Stimulated activated memory B cell treated with anti-CD40 and anti-IgM and Interleukin-4, amounts not matched to agents 10 μg/mL and 1 μg/mL and 100 μg/mL, for 72 hours (primary cell): ENCODE measurements around the gene KRT80.

Experiments used
- ATAC-seq: fragments of 150-1000 bp; cut with Tn5 transposase; 2 replicates; pipeline ENCODE4 v1.10.0; 2021
- H3K27ac Mint-ChIP-seq: one replicate; pipeline ENCODE4 v1.8.0; 2022; ENCODE audit warnings: mild to moderate bottlenecking, mixed read lengths
- H3K27me3 Mint-ChIP-seq: one replicate; pipeline ENCODE4 v1.8.0; 2022; ENCODE audit warnings: mixed read lengths
- H3K36me3 Mint-ChIP-seq: one replicate; pipeline ENCODE4 v1.8.0; 2022; ENCODE audit warnings: mixed read lengths
- H3K4me1 Mint-ChIP-seq: one replicate; pipeline ENCODE4 v1.8.0; 2022; ENCODE audit warnings: mixed read lengths
- H3K4me3 Mint-ChIP-seq: one replicate; pipeline ENCODE4 v1.8.0; 2022; ENCODE audit warnings: mild to moderate bottlenecking, moderate library complexity, mixed read lengths
- H3K9me3 Mint-ChIP-seq: one replicate; pipeline ENCODE4 v1.8.0; 2022; ENCODE audit warnings: mixed read lengths

KRT80 gene

DNA sequence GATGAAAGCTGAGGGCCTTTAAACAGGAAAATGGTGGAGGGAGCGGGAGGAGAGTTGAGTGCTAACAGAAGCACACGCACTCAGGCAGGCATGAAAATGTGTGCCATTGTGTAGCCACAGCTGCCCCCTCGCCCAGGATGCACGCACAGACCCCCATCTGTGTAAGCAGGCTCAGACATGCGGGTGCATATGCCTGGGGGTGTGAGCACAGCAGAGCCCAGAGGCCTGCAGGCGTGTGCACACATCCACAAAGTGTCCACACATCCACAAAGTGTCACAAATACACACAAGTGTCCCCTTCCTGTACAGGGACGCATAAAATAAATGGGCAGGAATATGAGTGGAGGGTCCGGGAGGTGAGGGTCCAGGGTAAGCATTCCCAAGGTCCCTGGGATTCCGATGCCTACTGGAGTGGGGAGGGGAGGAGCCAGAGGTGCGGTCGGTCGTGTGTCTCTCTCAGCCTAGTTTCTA, 40.4 kb upstream of the KRT80 start:
- H3K4me3 Mint-ChIP-seq: no peak overlapping the region
- H3K4me1 Mint-ChIP-seq: no peaks in the 10 kb centered on the region
- H3K9me3 Mint-ChIP-seq: no peaks in the 10 kb centered on the region
- H3K27ac Mint-ChIP-seq: no peak overlapping the region
- ATAC-seq: peak; percentile 2
- H3K27me3 Mint-ChIP-seq: peaks cover 71% of the 10 kb centered on the region
- H3K36me3 Mint-ChIP-seq: no peaks in the 10 kb centered on the region

GRCh38 chr12:52231305-52232202, 39.7 kb upstream of the KRT80 start:
- peaks cover 78% of the 10 kb centered on the region for H3K27me3 Mint-ChIP-seq
- H3K36me3 Mint-ChIP-seq: no peaks in the 10 kb centered on the region
- no peak for ATAC-seq
- H3K4me3 Mint-ChIP-seq: no peak overlapping the region
- no peaks in the 10 kb centered on the region for H3K9me3 Mint-ChIP-seq
- H3K4me1 Mint-ChIP-seq: no peaks in the 10 kb centered on the region
- no peak overlapping the region for H3K27ac Mint-ChIP-seq

- H3K4me3 Mint-ChIP-seq: no peak overlapping the region
- H3K27me3 Mint-ChIP-seq: peaks cover 74% of the 10 kb centered on the region
- no peaks in the 10 kb centered on the region for H3K9me3 Mint-ChIP-seq
- H3K27ac Mint-ChIP-seq: no peak overlapping the region
- H3K4me1 Mint-ChIP-seq: no peaks in the 10 kb centered on the region
- no peak for ATAC-seq
- no peaks in the 10 kb centered on the region for H3K36me3 Mint-ChIP-seq
Observed at GRCh38 chr12:52230364-52231281, 38.8 kb upstream of the KRT80 start.

GRCh38 chr12:52229836-52230343, 38.1 kb upstream of the KRT80 start:
- no peaks in the 10 kb centered on the region for H3K9me3 Mint-ChIP-seq
- H3K36me3 Mint-ChIP-seq: no peaks in the 10 kb centered on the region
- no peak overlapping the region for H3K4me3 Mint-ChIP-seq
- peaks cover 68% of the 10 kb centered on the region for H3K27me3 Mint-ChIP-seq
- no peaks in the 10 kb centered on the region for H3K4me1 Mint-ChIP-seq
- no peak for ATAC-seq
- H3K27ac Mint-ChIP-seq: no peak overlapping the region

GRCh38 chr12:52228931-52229330, 37.1 kb upstream of the KRT80 start:
- no peak for ATAC-seq
- Mint-ChIP-seq H3K9me3 (no peaks in the 10 kb centered on the region), H3K36me3 (no peaks in the 10 kb centered on the region), H3K27me3 (peaks cover 68% of the 10 kb centered on the region), H3K4me1 (no peaks in the 10 kb centered on the region), H3K27ac (no peak overlapping the region), H3K4me3 (no peak overlapping the region)

DNA sequence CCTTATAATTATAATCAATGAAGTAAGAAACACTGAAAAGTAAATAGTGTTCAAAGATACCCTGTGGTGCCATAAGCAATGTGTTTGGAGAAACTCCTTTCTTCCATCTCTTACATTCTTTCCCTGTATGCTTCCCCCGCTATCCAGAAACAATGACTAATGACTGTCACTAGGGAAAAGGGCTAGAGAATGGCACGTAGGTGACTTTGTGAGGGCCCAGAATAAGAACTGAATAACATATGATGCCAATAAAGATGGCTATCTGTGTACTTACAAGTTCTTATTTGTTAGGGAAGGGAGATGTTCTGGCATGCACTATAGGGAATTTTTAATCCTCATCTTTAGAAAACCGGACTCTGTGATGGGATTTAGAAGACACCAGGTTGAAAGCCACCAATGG, 36.6 kb upstream of the KRT80 start:
- Mint-ChIP-seq H3K4me1 (no peaks in the 10 kb centered on the region), H3K4me3 (no peak overlapping the region), H3K27me3 (peaks cover 68% of the 10 kb centered on the region), H3K9me3 (no peaks in the 10 kb centered on the region), H3K27ac (no peak overlapping the region), H3K36me3 (no peaks in the 10 kb centered on the region)
- ATAC-seq: no peak

- H3K27me3 Mint-ChIP-seq: peaks cover 68% of the 10 kb centered on the region
- no peaks in the 10 kb centered on the region for H3K4me1 Mint-ChIP-seq
Observed at GRCh38 chr12:52227606-52228166, 35.9 kb upstream of the KRT80 start.

DNA sequence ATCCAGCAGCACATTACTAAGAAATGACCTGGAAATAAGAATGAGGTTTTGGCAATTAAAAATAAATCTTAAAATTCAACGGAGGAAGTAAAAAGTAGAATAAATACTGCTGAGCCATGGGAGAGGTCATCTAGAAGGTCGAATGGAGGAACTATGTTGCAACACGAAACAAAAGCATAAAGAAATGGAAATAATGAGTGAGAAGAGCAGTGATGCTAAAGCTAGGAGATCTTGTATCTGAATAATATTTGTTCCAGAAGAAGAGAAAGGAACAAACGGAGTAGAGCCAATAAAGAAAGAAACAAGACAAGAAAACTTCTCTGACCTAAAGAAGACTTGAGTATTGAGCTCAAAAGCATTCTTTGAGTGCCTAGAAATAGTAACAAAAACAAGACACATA, 34.6 kb upstream of the KRT80 start:
- Mint-ChIP-seq H3K27me3 (peaks cover 66% of the 10 kb centered on the region), H3K9me3 (no peaks in the 10 kb centered on the region), H3K36me3 (no peaks in the 10 kb centered on the region), H3K27ac (no peak overlapping the region), H3K4me1 (no peaks in the 10 kb centered on the region), H3K4me3 (no peak overlapping the region)
- no peak for ATAC-seq

More at GRCh38 chr12:52227606-52228166, 35.9 kb upstream of the KRT80 start:
- Mint-ChIP-seq H3K27ac (no peak overlapping the region), H3K36me3 (no peaks in the 10 kb centered on the region), H3K9me3 (no peaks in the 10 kb centered on the region), H3K4me3 (no peak overlapping the region)
- no peak for ATAC-seq

DNA sequence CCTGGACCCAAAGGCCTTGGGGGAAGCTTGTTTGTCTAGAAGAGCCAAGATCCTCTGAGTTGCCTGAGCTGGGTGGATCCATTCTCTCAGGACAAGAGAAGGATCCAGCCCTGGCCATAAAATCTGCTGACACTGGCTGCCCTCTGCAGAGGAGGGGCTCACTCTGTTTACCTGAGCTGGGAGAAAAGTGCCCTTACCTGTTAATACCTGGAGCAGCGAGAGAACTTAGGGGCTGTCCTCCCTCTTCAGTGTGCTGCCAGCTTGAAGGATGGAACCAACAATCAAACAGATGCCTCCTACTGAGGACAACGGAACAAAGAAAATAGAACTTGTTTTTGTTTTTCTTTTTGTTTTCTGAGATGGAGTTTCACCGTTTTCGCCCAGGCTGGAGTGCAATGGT, 33.9 kb upstream of the KRT80 start:
- Mint-ChIP-seq H3K27me3 (peaks cover 66% of the 10 kb centered on the region), H3K9me3 (no peaks in the 10 kb centered on the region), H3K36me3 (no peaks in the 10 kb centered on the region), H3K27ac (no peak overlapping the region), H3K4me3 (no peak overlapping the region), H3K4me1 (no peaks in the 10 kb centered on the region)
- ATAC-seq: no peak

- no peak overlapping the region for H3K4me3 Mint-ChIP-seq
- H3K36me3 Mint-ChIP-seq: no peaks in the 10 kb centered on the region
- H3K27me3 Mint-ChIP-seq: peaks cover 63% of the 10 kb centered on the region
- no peak overlapping the region for H3K27ac Mint-ChIP-seq
- no peaks in the 10 kb centered on the region for H3K4me1 Mint-ChIP-seq
- H3K9me3 Mint-ChIP-seq: no peaks in the 10 kb centered on the region
- ATAC-seq: no peak
Observed at GRCh38 chr12:52224151-52224550, 32.3 kb upstream of the KRT80 start.

- H3K27ac Mint-ChIP-seq: no peak overlapping the region
- no peaks in the 10 kb centered on the region for H3K4me1 Mint-ChIP-seq
- no peaks in the 10 kb centered on the region for H3K36me3 Mint-ChIP-seq
- ATAC-seq: no peak
- no peaks in the 10 kb centered on the region for H3K9me3 Mint-ChIP-seq
- peaks cover 60% of the 10 kb centered on the region for H3K27me3 Mint-ChIP-seq
- H3K4me3 Mint-ChIP-seq: no peak overlapping the region
Observed at GRCh38 chr12:52223406-52224039, 31.7 kb upstream of the KRT80 start.

DNA sequence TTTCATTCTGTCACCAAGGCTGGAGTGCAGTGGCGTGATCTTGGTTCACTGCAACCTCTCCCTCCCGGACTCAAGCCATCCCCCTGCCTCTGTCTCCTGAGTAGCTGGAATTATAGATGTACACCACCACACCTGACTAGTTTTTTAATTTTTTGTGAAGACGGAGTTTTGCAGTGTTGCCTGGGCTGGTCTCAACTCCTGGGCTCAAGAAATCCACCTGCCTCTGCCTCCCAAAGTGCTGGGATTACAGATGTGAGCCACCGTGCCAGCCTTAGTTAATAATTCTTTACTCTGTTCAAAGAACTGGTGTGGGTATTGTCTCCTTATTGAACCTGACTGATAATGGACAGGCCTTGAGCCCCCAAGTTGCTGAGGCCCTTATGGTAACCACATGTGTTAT, 30.9 kb upstream of the KRT80 start:
- Mint-ChIP-seq H3K9me3 (no peaks in the 10 kb centered on the region), H3K27ac (no peak overlapping the region), H3K4me3 (no peak overlapping the region), H3K4me1 (no peaks in the 10 kb centered on the region), H3K36me3 (no peaks in the 10 kb centered on the region), H3K27me3 (peaks cover 60% of the 10 kb centered on the region)
- ATAC-seq: no peak

DNA sequence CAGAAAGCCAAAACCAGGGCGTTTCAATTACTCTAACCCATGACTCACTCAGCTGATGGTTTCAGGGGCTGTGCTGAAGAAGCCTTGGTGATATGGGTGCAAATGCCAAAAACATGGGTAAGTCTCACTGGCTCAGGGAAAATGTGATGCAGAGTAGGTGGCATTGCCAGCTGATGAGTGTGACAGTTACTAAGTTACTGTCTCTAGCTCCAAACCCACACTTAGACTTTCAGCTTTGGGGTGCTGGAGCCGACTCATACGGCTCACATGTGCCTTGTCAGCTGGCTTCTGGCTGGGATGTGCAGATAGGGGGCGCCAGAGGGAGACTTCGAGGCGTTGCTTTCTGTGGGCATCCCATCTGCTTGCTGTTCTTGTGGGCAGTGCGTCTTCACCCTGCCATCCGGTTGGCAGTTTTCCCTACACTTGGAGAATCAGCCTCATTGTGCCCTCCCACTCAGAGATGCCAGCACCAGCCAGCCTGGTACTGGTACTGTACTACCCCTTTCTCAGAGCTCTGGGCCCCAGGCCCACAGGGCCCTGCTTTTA, 30.2 kb upstream of the KRT80 start:
- peaks cover 55% of the 10 kb centered on the region for H3K27me3 Mint-ChIP-seq
- peak; percentile 41 for ATAC-seq
- H3K4me3 Mint-ChIP-seq: no peak overlapping the region
- no peaks in the 10 kb centered on the region for H3K9me3 Mint-ChIP-seq
- H3K4me1 Mint-ChIP-seq: no peaks in the 10 kb centered on the region
- no peaks in the 10 kb centered on the region for H3K36me3 Mint-ChIP-seq
- H3K27ac Mint-ChIP-seq: no peak overlapping the region

- Mint-ChIP-seq H3K4me3 (no peak overlapping the region), H3K27me3 (peaks cover 52% of the 10 kb centered on the region), H3K36me3 (no peaks in the 10 kb centered on the region), H3K27ac (no peak overlapping the region), H3K9me3 (no peaks in the 10 kb centered on the region), H3K4me1 (no peaks in the 10 kb centered on the region)
- ATAC-seq: no peak
Observed at GRCh38 chr12:52221070-52221781, 29.4 kb upstream of the KRT80 start.
